DOHH2 (cell line): Measurements from ENCODE around the gene AKR1B15.

Experiments used
- CTCF ChIP-seq: fragments of 200-600 bp; sonication (generic); IDR thresholded peaks from one replicate; pipeline ENCODE4 v1.5.1; 2014; ENCODE audit warnings: antibody characterized with exemption, mild to moderate bottlenecking, low read depth, low read length; ENCODE audit not compliant: poor library complexity, severe bottlenecking
- EZH2phosphoT487 ChIP-seq: fragments of 200-600 bp; sonication (generic); IDR thresholded peaks from 2 replicates; pipeline ENCODE4 v1.6.1; 2017; ENCODE audit warnings: borderline replicate concordance, mild to moderate bottlenecking, antibody characterized with exemption, low read length, moderate library complexity, mixed read lengths

GRCh38 chr7:134534633-134535032 is 14.3 kb upstream of the AKR1B15 start:
- TF ChIP-seq CTCF (no peak), EZH2phosphoT487 (no peak)
